HEK293T (cell line): ENCODE results near the gene HOXC9.

Experiments
- CTCF ChIA-PET: fragments of 350-600 bp; formaldehyde crosslinking; extraction: SDS; loops from one replicate; lab custom pipeline; 2021; ENCODE audit warnings: antibody characterized with exemption, inconsistent platforms; lab: Yijun Ruan, JAX
- POLR2A ChIA-PET: fragments of 350-600 bp; formaldehyde crosslinking; extraction: SDS; loops from one replicate; lab custom pipeline; 2020; ENCODE audit warnings: antibody characterized with exemption, inconsistent platforms; lab: Yijun Ruan, JAX
- DNase-seq: peaks from one replicate; pipeline ENCODE4 v3.0.0; 2012; ENCODE audit warnings: mixed read lengths; ENCODE audit errors: extremely low spot score
- ARNT ChIP-seq: fragments of 450-650 bp; IDR thresholded peaks from 2 replicates; pipeline ENCODE4 v1.6.1; 2017; ENCODE audit warnings: mild to moderate bottlenecking
- BHLHE40 ChIP-seq: fragments of 450-650 bp; IDR thresholded peaks from 2 replicates; pipeline ENCODE4 v1.6.1; 2016; ENCODE audit warnings: mild to moderate bottlenecking, moderate library complexity, borderline replicate concordance
- CTBP1 ChIP-seq: fragments of 450-650 bp; IDR thresholded peaks from 2 replicates; pipeline ENCODE4 v1.6.1; 2016; ENCODE audit warnings: borderline replicate concordance
- ELF4 ChIP-seq: fragments of 450-650 bp; IDR thresholded peaks from 2 replicates; pipeline ENCODE4 v1.6.1; 2017; ENCODE audit warnings: antibody characterized with exemption
- FOXA1 ChIP-seq: fragments of 450-650 bp; IDR thresholded peaks from 2 replicates; pipeline ENCODE4 v1.6.1; 2016; ENCODE audit warnings: mild to moderate bottlenecking
- FOXK2 ChIP-seq: fragments of 450-650 bp; IDR thresholded peaks from 2 replicates; pipeline ENCODE4 v1.6.1; 2016; ENCODE audit warnings: mild to moderate bottlenecking
- FOXM1 ChIP-seq: fragments of 450-650 bp; IDR thresholded peaks from 2 replicates; pipeline ENCODE4 v1.6.1; 2017; ENCODE audit warnings: mild to moderate bottlenecking, borderline replicate concordance
- HDGF ChIP-seq: fragments of 450-650 bp; IDR thresholded peaks from 2 replicates; pipeline ENCODE4 v1.6.1; 2017; ENCODE audit warnings: antibody characterized with exemption, borderline replicate concordance
- L3MBTL2 ChIP-seq: fragments of 450-650 bp; conservative IDR thresholded peaks from 2 replicates; pipeline ENCODE4 v1.6.1; 2016; ENCODE audit warnings: mild to moderate bottlenecking
- LEF1 ChIP-seq: fragments of 450-650 bp; IDR thresholded peaks from 2 replicates; pipeline ENCODE4 v1.6.1; 2017; ENCODE audit warnings: mild to moderate bottlenecking, borderline replicate concordance
- NFRKB ChIP-seq: fragments of 450-650 bp; IDR thresholded peaks from 2 replicates; pipeline ENCODE4 v1.6.1; 2016; ENCODE audit warnings: mild to moderate bottlenecking, moderate library complexity
- PKNOX1 ChIP-seq: fragments of 450-650 bp; IDR thresholded peaks from 2 replicates; pipeline ENCODE4 v1.6.1; 2016
- SP1 ChIP-seq: fragments of 450-650 bp; IDR thresholded peaks from 2 replicates; pipeline ENCODE4 v1.6.1; 2017
- SUZ12 ChIP-seq: fragments of 450-650 bp; IDR thresholded peaks from 2 replicates; pipeline ENCODE4 v1.6.1; 2016; ENCODE audit warnings: mild to moderate bottlenecking
- TARDBP ChIP-seq: fragments of 450-650 bp; IDR thresholded peaks from 2 replicates; pipeline ENCODE4 v1.6.1; 2016
- ZNF384 ChIP-seq: fragments of 450-650 bp; IDR thresholded peaks from 2 replicates; pipeline ENCODE4 v1.6.1; 2016

HOXC9 gene

GRCh38 chr12:54018468-54018984 is 18.6 kb downstream of the HOXC9 start:
- POLR2A ChIA-PET, result interaction anchor here (1.4 to 2.9 kb wide), 2 partner anchors 8 to 341 kb away, joined by 3 to 26 read pairs; partner anchors contain the start of gene HOXC6
- no peak for DNase-seq

GRCh38 chr12:54019091-54019811 is 19.3 kb downstream of the HOXC9 start:
- ChIA-PET POLR2A (no interaction called here), CTCF (no interaction called here)
- TF ChIP-seq FOXK2, result no peak
- no peak for TF ChIP-seq TARDBP
- no peak for TF ChIP-seq L3MBTL2
- TF ChIP-seq BHLHE40, result no peak
- no peak for TF ChIP-seq LEF1
- no peak for TF ChIP-seq NFRKB
- TF ChIP-seq PKNOX1, result no peak
- no peak for TF ChIP-seq SUZ12
- TF ChIP-seq SP1, result no peak
- TF ChIP-seq ELF4, result no peak
- TF ChIP-seq FOXM1, result no peak
- no peak for DNase-seq

More at GRCh38 chr12:54018468-54018984, 18.6 kb downstream of the HOXC9 start:
- TF ChIP-seq FOXM1 (no peak), LEF1 (no peak), ARNT (no peak), L3MBTL2 (peak; percentile 32; the same call in 1 of the 2 replicates), HDGF (no peak), FOXA1 (no peak), ELF4 (no peak), ZNF384 (no peak)
- CTCF ChIA-PET, result no interaction called here

GRCh38 chr12:54019924-54020590 is 20.1 kb downstream of the HOXC9 start:
- DNase-seq, result no peak
- CTCF ChIA-PET, result no interaction called here
- 0 out of 2 replicates have a peak, but pooled peaks have one; percentile 21 for TF ChIP-seq HDGF
- TF ChIP-seq PKNOX1, result no peak
- POLR2A ChIA-PET, result interaction anchor here (1.1 kb wide), 1 partner anchor 11 kb away, joined by 3 read pairs; the partner anchor contains the start of gene HOXC8

GRCh38 chr12:54020591-54021405 is 20.8 kb downstream of the HOXC9 start:
- TF ChIP-seq FOXA1 (no peak), CTBP1 (no peak), ZNF384 (no peak), TARDBP (no peak)
- POLR2A ChIA-PET, result interaction anchor here (1.1 to 1.4 kb wide), 2 partner anchors 12 to 32 kb away, joined by 3 read pairs; partner anchors contain the start of gene HOXC8
- CTCF ChIA-PET, result interaction anchor here (1.0 to 1.3 kb wide), 2 partner anchors 12 to 117 kb away, joined by 3 to 4 read pairs; partner anchors contain the start of gene HOXC5

GRCh38 chr12:54021432-54022013 is 21.6 kb downstream of the HOXC9 start:
- TF ChIP-seq L3MBTL2, result no peak
- TF ChIP-seq NFRKB, result no peak
- TF ChIP-seq HDGF, result no peak
- TF ChIP-seq SUZ12, result no peak
- no peak for TF ChIP-seq ELF4
- TF ChIP-seq FOXM1, result no peak
- no peak for TF ChIP-seq TARDBP
- TF ChIP-seq ZNF384, result no peak
- TF ChIP-seq CTBP1, result no peak
- TF ChIP-seq ARNT, result no peak
- TF ChIP-seq FOXK2, result no peak
- no peak for TF ChIP-seq LEF1
- TF ChIP-seq BHLHE40, result no peak
- no peak for TF ChIP-seq SP1
- no peak for TF ChIP-seq PKNOX1
- TF ChIP-seq FOXA1, result no peak
- DNase-seq, result no peak
- ChIA-PET CTCF (interaction anchor here (1.0 to 1.3 kb wide), 4 partner anchors 9 to 117 kb away, joined by 3 to 4 read pairs (median 3); partner anchors contain the start of genes HOXC10 and HOXC5), POLR2A (interaction anchor here (1.3 to 1.4 kb wide), 2 partner anchors 21 to 31 kb away, joined by 3 read pairs; partner anchors contain the start of gene HOXC9)

More at GRCh38 chr12:54020591-54021405, 20.8 kb downstream of the HOXC9 start:
- no peak for DNase-seq
